Stimulated activated CD8-positive, alpha-beta memory T cell treated with anti-CD3 and anti-CD28 coated beads, Interleukin-4, amount 100 ng/mL, for 4 hours (primary cell): Measurements from ENCODE around the gene KATNAL2.
"Not testable (repeated sequence)": the region's sequence is repeated elsewhere in the genome, so short reads cannot be mapped to it uniquely, and the experiment has no call there.

Experiments used
- DNase-seq, 2 donors: peaks; one replicate each; pipeline ENCODE4 v3.0.0-alpha.2; 2020; ENCODE audit warnings: low read depth in 2 of 2, low spot score in 1 of 2

Gene KATNAL2

GRCh38 chr18:47032945-47033344 lies 115.5 kb downstream of the KATNAL2 start:
- no peak for DNase-seq

- DNase-seq, result not testable (repeated sequence)
Observed at GRCh38 chr18:47034591-47034990, 117.2 kb downstream of the KATNAL2 start.

- no peak for DNase-seq
Observed at GRCh38 chr18:47035156-47035671, 117.8 kb downstream of the KATNAL2 start, which contains the start of gene ELOA2. Gene ELOA2, minus strand, starts transcription at chr18:47035621. Its CDS starts 357 bp downstream, at chr18:47035264.

- no peak for DNase-seq
Observed at GRCh38 chr18:47036298-47036874, 119.0 kb downstream of the KATNAL2 start.

GRCh38 chr18:47036927-47037578 lies 119.7 kb downstream of the KATNAL2 start:
- DNase-seq, result no peak

- DNase-seq, result no peak
Observed at GRCh38 chr18:47040982-47041381, 123.6 kb downstream of the KATNAL2 start.

- no peak for DNase-seq
Observed at GRCh38 chr18:47050468-47050867, 133.1 kb downstream of the KATNAL2 start.

GRCh38 chr18:47054369-47054768 lies 137.0 kb downstream of the KATNAL2 start:
- DNase-seq, result no peak

- DNase-seq, result no peak
Observed at GRCh38 chr18:47062471-47062870, 145.1 kb downstream of the KATNAL2 start.

- no peak for DNase-seq
Observed at GRCh38 chr18:47063096-47063495, 145.7 kb downstream of the KATNAL2 start.

- DNase-seq, result no peak
Observed at GRCh38 chr18:47067648-47068047, 150.2 kb downstream of the KATNAL2 start.

GRCh38 chr18:47075098-47075883 lies 157.9 kb downstream of the KATNAL2 start:
- no peak for DNase-seq

- no peak for DNase-seq
Observed at GRCh38 chr18:47077111-47077510, 159.7 kb downstream of the KATNAL2 start.

GRCh38 chr18:47080872-47081271 lies 163.5 kb downstream of the KATNAL2 start:
- DNase-seq, result no peak

- DNase-seq, result no peak
Observed at GRCh38 chr18:47081578-47081977, 164.2 kb downstream of the KATNAL2 start.

- DNase-seq, result no peak
Observed at GRCh38 chr18:47087676-47088075, 170.3 kb downstream of the KATNAL2 start.

GRCh38 chr18:47095810-47096209 lies 178.4 kb downstream of the KATNAL2 start:
- no peak for DNase-seq

- DNase-seq, result peak; percentile 7 to 33
Observed at GRCh38 chr18:47100212-47100831, 182.9 kb downstream of the KATNAL2 start.

GRCh38 chr18:47108373-47108772 lies 191.0 kb downstream of the KATNAL2 start:
- DNase-seq, result no peak

- DNase-seq, result no peak
Observed at GRCh38 chr18:47108998-47109405, 191.6 kb downstream of the KATNAL2 start.

- DNase-seq, result no peak
Observed at GRCh38 chr18:47109720-47110119, 192.3 kb downstream of the KATNAL2 start.
